ENCODE data around the gene IGF1R. TPM values are rescaled to one million over a fixed set of nuclear protein-coding genes. Genes with fewer than 3 reads are reported as not detected.
"Not testable (repeated sequence)": the region's sequence is repeated elsewhere in the genome, so short reads cannot be mapped to it uniquely, and the experiment has no call there.

IGF1R gene
- 85.9 TPM for total RNA-seq

GRCh38 chr15:98647774-98648653 is at the start of gene IGF1R:
Gene IGF1R, plus strand, starts transcription at chr15:98648539. Its CDS starts 1,043 bp downstream, at chr15:98649582.
- intact Hi-C loops (cut with DNase I) = loop anchor here (5.0 kb wide), 1 partner anchor 126 kb away; no protein-coding TSS in a partner anchor
- DNase-seq (ENCODE audit: low spot score) (peak; percentile 91), ATAC-seq (peak; percentile 79)

- intact Hi-C loops (cut with DNase I) = loop anchor here (5.0 kb wide), 1 partner anchor 73 kb away; no protein-coding TSS in a partner anchor
- ATAC-seq (peak; percentile 91), DNase-seq (ENCODE audit: low spot score) (peak; percentile 65)
These were observed 48.2 kb upstream of the IGF1R start for GRCh38 chr15:98599909-98600691.

DNA sequence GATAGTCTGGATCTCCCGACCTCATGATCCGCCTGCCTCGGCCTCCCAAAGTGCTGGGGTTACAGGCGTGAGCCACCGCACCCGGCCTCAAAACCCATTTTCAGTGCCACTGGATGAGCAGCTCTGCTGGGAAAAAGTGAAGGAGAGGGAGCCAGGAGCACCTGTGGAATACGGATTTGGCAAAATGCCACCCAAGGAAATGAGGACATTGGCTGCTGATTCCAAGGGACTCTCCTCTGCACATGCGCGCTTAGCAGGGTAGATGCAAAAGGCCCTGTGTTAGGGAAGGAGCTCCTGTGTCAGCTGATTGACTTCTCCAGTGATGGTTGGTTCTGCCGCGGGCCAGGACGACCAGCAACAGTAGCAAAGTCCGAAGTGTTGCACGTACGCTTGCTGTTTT is 43.4 kb upstream of the IGF1R start:
- DNase-seq (ENCODE audit: low spot score) (no peak), ATAC-seq (no peak)
- intact Hi-C loops (cut with DNase I) = loop anchor here (5.0 kb wide), 1 partner anchor 78 kb away; no protein-coding TSS in a partner anchor

- intact Hi-C loops (cut with DNase I) = no loop called here
- DNase-seq (ENCODE audit: low spot score) = no peak
- no peak for ATAC-seq
These were observed 39.0 kb upstream of the IGF1R start for GRCh38 chr15:98609144-98609852.

DNA sequence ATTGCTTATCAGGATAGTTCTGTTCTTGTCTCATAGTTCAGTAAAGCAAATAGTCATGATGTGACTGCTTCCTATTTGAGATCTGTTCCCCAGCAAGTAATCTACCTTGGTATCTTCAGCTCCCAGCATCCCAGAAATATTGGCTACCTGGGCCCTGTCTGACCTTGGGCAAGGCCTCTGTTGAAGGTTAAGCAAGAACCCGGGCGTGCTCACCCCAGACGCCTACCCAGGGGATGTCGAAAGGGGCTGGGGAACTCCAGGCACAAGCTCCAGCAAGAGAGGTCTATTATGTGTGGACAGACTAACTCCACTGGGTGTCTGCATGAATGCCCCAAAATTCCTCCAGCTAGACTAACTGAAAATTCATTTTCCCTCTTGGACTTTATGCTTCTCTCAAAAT is 37.3 kb upstream of the IGF1R start:
- DNase-seq (ENCODE audit: low spot score) (no peak), ATAC-seq (no peak)
- intact Hi-C loops (cut with DNase I) = no loop called here

- ATAC-seq = no peak
- intact Hi-C loops (cut with DNase I) = no loop called here
- no peak for DNase-seq (ENCODE audit: low spot score)
These were observed 36.5 kb upstream of the IGF1R start for GRCh38 chr15:98611808-98612207.

DNA sequence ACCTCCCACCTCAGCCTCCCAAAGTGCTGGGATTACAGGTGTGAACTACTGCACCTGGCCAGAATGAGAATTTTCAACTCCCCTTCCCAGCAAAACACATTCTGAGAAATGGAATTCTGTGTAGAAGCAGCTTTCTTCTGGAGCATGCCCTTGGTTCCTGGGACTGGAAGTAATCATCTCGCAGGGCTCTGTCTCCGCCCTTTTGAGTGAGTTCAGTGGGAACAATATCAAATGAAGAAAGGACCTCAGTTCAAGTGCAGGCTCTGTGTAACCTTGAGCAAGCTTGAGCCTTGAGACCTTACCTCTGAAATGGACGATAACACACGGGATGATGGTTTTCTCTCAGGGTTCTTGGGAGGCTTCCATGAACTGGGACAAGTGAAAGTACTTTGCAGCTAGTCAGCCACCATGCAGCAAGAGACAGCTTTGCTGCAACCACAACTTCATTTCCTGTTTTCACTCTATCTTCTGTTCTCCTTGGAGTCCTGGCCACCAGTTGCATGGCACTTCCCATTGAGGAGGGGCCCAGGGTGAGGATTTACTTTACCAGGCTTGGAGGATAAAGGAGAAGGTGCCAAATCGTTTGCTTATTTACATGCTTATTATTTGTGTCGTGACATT is 35.7 kb upstream of the IGF1R start:
- ATAC-seq = no peak
- DNase-seq (ENCODE audit: low spot score) = no peak

DNA sequence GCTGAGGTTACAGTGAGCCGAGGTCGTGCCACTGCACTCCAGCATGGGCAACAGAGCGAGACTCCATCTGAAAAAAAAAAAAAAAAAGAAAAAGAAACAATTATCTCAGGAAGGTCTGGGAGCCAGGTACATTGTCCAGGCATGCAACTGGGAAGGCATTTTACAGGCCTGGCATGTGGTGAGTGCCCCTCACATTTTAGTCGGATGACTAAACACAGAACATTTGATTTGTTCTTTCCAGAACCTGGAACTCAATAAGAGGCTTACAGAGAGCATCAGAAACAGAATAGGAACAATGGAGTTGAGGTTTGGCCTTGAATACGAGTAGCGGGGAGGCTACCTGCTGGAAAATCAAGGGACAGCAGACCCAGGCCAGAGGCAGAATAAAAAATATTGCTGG is 33.7 kb upstream of the IGF1R start:
- no peak for DNase-seq (ENCODE audit: low spot score)

More for the DNA sequence above, 35.7 kb upstream of the IGF1R start:
- intact Hi-C loops (cut with DNase I) = no loop called here

GRCh38 chr15:98616397-98616796 is 31.9 kb upstream of the IGF1R start:
- intact Hi-C loops (cut with DNase I) = no loop called here
- ATAC-seq = no peak
- DNase-seq (ENCODE audit: low spot score) = no peak

More for the DNA sequence above, 33.7 kb upstream of the IGF1R start:
- intact Hi-C loops (cut with DNase I) = no loop called here
- no peak for ATAC-seq

DNA sequence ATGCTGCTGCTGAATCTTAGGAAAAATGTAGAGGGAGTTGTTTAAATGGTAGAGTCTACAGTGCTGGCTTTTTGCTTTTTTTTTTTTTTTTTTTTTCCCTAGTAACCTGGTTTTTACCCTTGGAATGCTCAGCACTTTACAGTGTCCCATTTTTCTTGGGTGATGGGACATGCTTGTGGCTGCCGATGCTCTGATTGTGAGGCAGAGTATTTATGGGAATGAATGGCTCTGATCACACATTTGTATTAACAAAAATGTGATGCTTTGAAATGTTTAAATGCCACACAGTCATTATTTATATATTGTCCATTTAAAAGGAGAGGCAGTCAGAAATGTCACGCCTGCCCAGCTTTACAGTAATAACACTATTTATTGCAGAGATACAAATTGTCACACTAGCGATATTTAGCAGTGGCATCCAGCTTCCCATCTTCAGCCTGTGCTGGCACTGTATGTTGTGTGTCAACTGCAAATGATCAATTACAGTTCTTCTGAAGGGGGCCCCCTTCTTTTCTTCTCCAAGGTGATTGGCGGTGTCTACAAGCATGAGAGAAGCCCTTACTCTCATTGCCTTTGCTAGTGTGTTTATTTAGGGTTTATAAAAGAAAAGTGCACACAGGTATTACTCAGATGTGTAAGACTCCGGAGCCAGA is 30.9 kb upstream of the IGF1R start:
- DNase-seq (ENCODE audit: low spot score) = no peak
- intact Hi-C loops (cut with DNase I) = no loop called here
- ATAC-seq = no peak

- DNase-seq (ENCODE audit: low spot score); intact Hi-C loops (cut with DNase I); ATAC-seq: not testable (repeated sequence)
These were observed 29.8 kb upstream of the IGF1R start for GRCh38 chr15:98618576-98618975.

DNA sequence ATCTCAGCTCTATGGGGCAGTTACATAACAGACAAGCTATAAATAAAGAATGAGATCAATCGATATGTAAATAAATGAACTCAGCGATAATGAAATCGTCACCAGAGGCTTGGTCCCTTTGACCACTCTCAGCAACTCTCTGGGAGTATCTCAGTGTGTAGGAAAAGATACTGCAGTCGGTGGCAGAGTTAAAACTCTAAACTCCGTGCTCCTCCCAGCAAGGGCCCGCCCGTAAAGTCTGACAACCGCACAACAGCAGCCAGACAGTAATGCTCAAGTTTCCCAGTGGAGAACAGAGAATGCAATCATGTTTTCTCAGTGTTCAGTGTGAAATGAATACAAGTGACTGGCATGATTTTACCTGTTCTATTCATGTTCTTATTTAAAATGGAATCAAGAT is 28.3 kb upstream of the IGF1R start:
- intact Hi-C loops (cut with DNase I) = no loop called here
- DNase-seq (ENCODE audit: low spot score) (no peak), ATAC-seq (no peak)

- intact Hi-C loops (cut with DNase I) = no loop called here
- DNase-seq (ENCODE audit: low spot score) (no peak), ATAC-seq (no peak)
These were observed 27.3 kb upstream of the IGF1R start for GRCh38 chr15:98621021-98621420.

DNA sequence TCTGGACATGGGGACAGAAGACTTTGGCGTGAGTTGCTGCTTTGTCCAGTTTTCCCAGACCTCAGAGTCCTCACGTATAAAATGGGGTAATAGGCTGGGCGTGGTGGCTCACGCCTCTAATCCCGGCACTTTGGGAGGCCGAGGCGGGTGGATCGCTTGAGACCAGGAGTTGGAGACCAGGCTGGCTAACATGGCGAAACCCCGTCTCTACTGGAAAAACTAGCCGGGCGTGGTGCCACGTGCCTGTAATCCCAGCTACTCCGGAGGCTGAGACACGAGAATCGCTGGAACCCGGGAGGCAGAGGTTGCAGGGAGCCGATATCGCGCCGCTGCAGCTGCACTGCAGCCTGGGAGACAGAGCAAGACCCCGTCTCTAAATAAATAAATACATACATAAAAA is 22.7 kb upstream of the IGF1R start:
- no peak for DNase-seq (ENCODE audit: low spot score)
- intact Hi-C loops (cut with DNase I) = no loop called here
- no peak for ATAC-seq

- intact Hi-C loops (cut with DNase I) = no loop called here
- ATAC-seq = no peak
- no peak for DNase-seq (ENCODE audit: low spot score)
These were observed 22.2 kb upstream of the IGF1R start for GRCh38 chr15:98626153-98626552.

GRCh38 chr15:98628216-98628615 is 20.1 kb upstream of the IGF1R start:
- ATAC-seq (no peak), DNase-seq (ENCODE audit: low spot score) (no peak)
- intact Hi-C loops (cut with DNase I) = no loop called here

DNA sequence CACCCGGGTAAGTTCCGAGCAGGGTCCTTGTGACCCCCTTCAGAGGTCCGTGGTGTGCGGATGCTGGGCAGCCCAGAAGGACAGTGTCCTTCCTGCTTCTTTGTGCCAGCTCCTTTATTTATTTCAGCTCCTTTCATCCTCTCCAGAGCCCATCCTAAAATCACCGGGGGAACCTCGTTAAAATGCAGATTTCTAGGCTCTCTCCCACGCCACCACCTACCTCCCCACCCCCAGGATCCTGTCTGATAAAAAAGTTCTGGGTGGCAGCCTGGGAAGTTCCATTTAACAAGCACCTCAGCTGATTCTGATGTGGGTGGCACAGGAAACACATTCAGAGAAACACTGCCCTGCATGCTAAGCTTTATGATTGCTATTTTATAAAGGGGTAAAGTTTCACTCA is 12.5 kb upstream of the IGF1R start:
- DNase-seq (ENCODE audit: low spot score) = no peak
- no peak for ATAC-seq
- intact Hi-C loops (cut with DNase I) = no loop called here

DNA sequence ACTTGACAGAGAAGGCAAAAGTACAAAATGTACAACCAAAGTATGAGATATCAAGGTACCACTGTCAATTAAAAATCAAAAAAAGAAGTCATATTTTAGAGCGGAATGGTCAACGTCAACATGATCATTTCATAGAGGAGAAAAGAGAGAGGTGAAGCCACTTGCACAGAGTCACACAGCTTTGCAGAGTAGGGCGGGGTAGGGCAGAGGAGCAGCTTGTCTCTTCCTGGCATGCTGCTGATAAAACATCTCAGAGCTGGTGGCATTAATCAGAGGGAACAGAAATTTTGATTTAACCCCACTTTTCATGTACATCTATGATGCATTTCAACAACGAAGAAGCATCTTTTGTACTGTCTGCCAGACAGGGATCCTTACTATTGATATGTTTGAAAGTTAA is 5.2 kb upstream of the IGF1R start:
- intact Hi-C loops (cut with DNase I) = no loop called here
- ATAC-seq = no peak

More for the DNA sequence above, 5.2 kb upstream of the IGF1R start:
- no peak for DNase-seq (ENCODE audit: low spot score)

Measured in sciatic nerve (tissue), 2 donors.